Activated naive CD4-positive, alpha-beta T cell treated with anti-CD3 and anti-CD28 coated beads, Interleukin-2, amount 50 U/mL, for 24 hours (primary cell): ENCODE measurements around the gene PIK3R5.

Experiments
- H3K27ac Mint-ChIP-seq: one replicate; pipeline ENCODE4 v1.8.0; 2021; ENCODE audit warnings: mild to moderate bottlenecking, mixed read lengths
- H3K27me3 Mint-ChIP-seq: one replicate; pipeline ENCODE4 v1.8.0; 2021; ENCODE audit warnings: mixed read lengths
- H3K36me3 Mint-ChIP-seq: one replicate; pipeline ENCODE4 v1.8.0; 2021; ENCODE audit warnings: mixed read lengths
- H3K4me1 Mint-ChIP-seq: one replicate; pipeline ENCODE4 v1.8.0; 2021; ENCODE audit warnings: mixed read lengths
- H3K4me3 Mint-ChIP-seq: one replicate; pipeline ENCODE4 v1.8.0; 2021; ENCODE audit warnings: mild to moderate bottlenecking, mixed read lengths
- H3K9me3 Mint-ChIP-seq: one replicate; pipeline ENCODE4 v1.8.0; 2021; ENCODE audit warnings: mixed read lengths

Gene PIK3R5

GRCh38 chr17:8947201-8947600, 18.3 kb downstream of the PIK3R5 start:
- Mint-ChIP-seq H3K4me3 (peak overlapping the region; percentile 34), H3K9me3 (peaks cover 5% of the 10 kb centered on the region), H3K27ac (peak overlapping the region; percentile 73), H3K27me3 (no peaks in the 10 kb centered on the region), H3K36me3 (peaks cover 32% of the 10 kb centered on the region), H3K4me1 (peaks cover 92% of the 10 kb centered on the region)

GRCh38 chr17:8946476-8946875, 19.0 kb downstream of the PIK3R5 start:
- H3K36me3 Mint-ChIP-seq: peaks cover 28% of the 10 kb centered on the region
- no peaks in the 10 kb centered on the region for H3K27me3 Mint-ChIP-seq
- H3K9me3 Mint-ChIP-seq: peaks cover 5% of the 10 kb centered on the region
- H3K4me3 Mint-ChIP-seq: no peak overlapping the region
- peak overlapping the region; percentile 73 for H3K27ac Mint-ChIP-seq
- H3K4me1 Mint-ChIP-seq: peaks cover 92% of the 10 kb centered on the region

- H3K4me1 Mint-ChIP-seq: peaks cover 92% of the 10 kb centered on the region
- H3K4me3 Mint-ChIP-seq: no peak overlapping the region
- peak overlapping the region; percentile 66 for H3K27ac Mint-ChIP-seq
- H3K36me3 Mint-ChIP-seq: peaks cover 24% of the 10 kb centered on the region
- H3K27me3 Mint-ChIP-seq: no peaks in the 10 kb centered on the region
- H3K9me3 Mint-ChIP-seq: peaks cover 5% of the 10 kb centered on the region
These were observed 19.4 kb downstream of the PIK3R5 start for GRCh38 chr17:8946071-8946470.

- H3K4me1 Mint-ChIP-seq: peaks cover 92% of the 10 kb centered on the region
- peaks cover 5% of the 10 kb centered on the region for H3K9me3 Mint-ChIP-seq
- H3K4me3 Mint-ChIP-seq: no peak overlapping the region
- H3K27me3 Mint-ChIP-seq: no peaks in the 10 kb centered on the region
- peaks cover 21% of the 10 kb centered on the region for H3K36me3 Mint-ChIP-seq
- H3K27ac Mint-ChIP-seq: no peak overlapping the region
These were observed 20.8 kb downstream of the PIK3R5 start for GRCh38 chr17:8944748-8945147.

GRCh38 chr17:8944083-8944482, 21.4 kb downstream of the PIK3R5 start:
- Mint-ChIP-seq H3K27me3 (no peaks in the 10 kb centered on the region), H3K36me3 (peaks cover 23% of the 10 kb centered on the region), H3K4me3 (no peak overlapping the region), H3K4me1 (peaks cover 93% of the 10 kb centered on the region), H3K9me3 (peaks cover 5% of the 10 kb centered on the region), H3K27ac (peak overlapping the region; percentile 27)

- peaks cover 9% of the 10 kb centered on the region for H3K9me3 Mint-ChIP-seq
- H3K4me3 Mint-ChIP-seq: peak overlapping the region; percentile 81
- H3K27me3 Mint-ChIP-seq: no peaks in the 10 kb centered on the region
- H3K36me3 Mint-ChIP-seq: peaks cover 22% of the 10 kb centered on the region
- H3K27ac Mint-ChIP-seq: peak overlapping the region; percentile 68
- peaks cover 92% of the 10 kb centered on the region for H3K4me1 Mint-ChIP-seq
These were observed 23.4 kb downstream of the PIK3R5 start for GRCh38 chr17:8941980-8942622.

GRCh38 chr17:8941520-8941919, 24.0 kb downstream of the PIK3R5 start:
- H3K36me3 Mint-ChIP-seq: peaks cover 20% of the 10 kb centered on the region
- H3K27me3 Mint-ChIP-seq: no peaks in the 10 kb centered on the region
- peaks cover 91% of the 10 kb centered on the region for H3K4me1 Mint-ChIP-seq
- H3K9me3 Mint-ChIP-seq: peaks cover 9% of the 10 kb centered on the region
- H3K4me3 Mint-ChIP-seq: peak overlapping the region; percentile 81
- peak overlapping the region; percentile 98 for H3K27ac Mint-ChIP-seq

- Mint-ChIP-seq H3K4me3 (peak overlapping the region; percentile 81), H3K27me3 (no peaks in the 10 kb centered on the region), H3K27ac (peak overlapping the region; percentile 98), H3K36me3 (peaks cover 24% of the 10 kb centered on the region), H3K4me1 (peaks cover 91% of the 10 kb centered on the region), H3K9me3 (peaks cover 9% of the 10 kb centered on the region)
These were observed 24.5 kb downstream of the PIK3R5 start for GRCh38 chr17:8940866-8941471.

GRCh38 chr17:8939496-8940334, 25.8 kb downstream of the PIK3R5 start:
- Mint-ChIP-seq H3K27me3 (no peaks in the 10 kb centered on the region), H3K27ac (peak overlapping the region; percentile 98), H3K9me3 (peaks cover 13% of the 10 kb centered on the region), H3K4me3 (peak overlapping the region; percentile 72), H3K36me3 (peaks cover 23% of the 10 kb centered on the region), H3K4me1 (peaks cover 90% of the 10 kb centered on the region)

- peaks cover 90% of the 10 kb centered on the region for H3K4me1 Mint-ChIP-seq
- H3K27me3 Mint-ChIP-seq: no peaks in the 10 kb centered on the region
- peak overlapping the region; percentile 98 for H3K27ac Mint-ChIP-seq
- H3K4me3 Mint-ChIP-seq: peak overlapping the region; percentile 72
- peaks cover 10% of the 10 kb centered on the region for H3K9me3 Mint-ChIP-seq
- H3K36me3 Mint-ChIP-seq: peaks cover 20% of the 10 kb centered on the region
These were observed 26.6 kb downstream of the PIK3R5 start for GRCh38 chr17:8938933-8939332.

GRCh38 chr17:8935191-8935590, 30.3 kb downstream of the PIK3R5 start:
- H3K36me3 Mint-ChIP-seq: peaks cover 33% of the 10 kb centered on the region
- peaks cover 19% of the 10 kb centered on the region for H3K9me3 Mint-ChIP-seq
- H3K27me3 Mint-ChIP-seq: no peaks in the 10 kb centered on the region
- peak overlapping the region; percentile 73 for H3K4me3 Mint-ChIP-seq
- H3K4me1 Mint-ChIP-seq: peaks cover 88% of the 10 kb centered on the region
- H3K27ac Mint-ChIP-seq: peak overlapping the region; percentile 89

- no peaks in the 10 kb centered on the region for H3K27me3 Mint-ChIP-seq
- peaks cover 41% of the 10 kb centered on the region for H3K36me3 Mint-ChIP-seq
- H3K27ac Mint-ChIP-seq: peak overlapping the region; percentile 89
- peaks cover 28% of the 10 kb centered on the region for H3K9me3 Mint-ChIP-seq
- H3K4me1 Mint-ChIP-seq: peaks cover 88% of the 10 kb centered on the region
- H3K4me3 Mint-ChIP-seq: peak overlapping the region; percentile 73
These were observed 31.2 kb downstream of the PIK3R5 start for GRCh38 chr17:8934346-8934745.

- H3K4me1 Mint-ChIP-seq: peaks cover 57% of the 10 kb centered on the region
- peaks cover 36% of the 10 kb centered on the region for H3K9me3 Mint-ChIP-seq
- no peak overlapping the region for H3K4me3 Mint-ChIP-seq
- H3K27me3 Mint-ChIP-seq: no peaks in the 10 kb centered on the region
- H3K36me3 Mint-ChIP-seq: peaks cover 48% of the 10 kb centered on the region
- peak overlapping the region; percentile 17 for H3K27ac Mint-ChIP-seq
These were observed 34.9 kb downstream of the PIK3R5 start for GRCh38 chr17:8930649-8931048.

DNA sequence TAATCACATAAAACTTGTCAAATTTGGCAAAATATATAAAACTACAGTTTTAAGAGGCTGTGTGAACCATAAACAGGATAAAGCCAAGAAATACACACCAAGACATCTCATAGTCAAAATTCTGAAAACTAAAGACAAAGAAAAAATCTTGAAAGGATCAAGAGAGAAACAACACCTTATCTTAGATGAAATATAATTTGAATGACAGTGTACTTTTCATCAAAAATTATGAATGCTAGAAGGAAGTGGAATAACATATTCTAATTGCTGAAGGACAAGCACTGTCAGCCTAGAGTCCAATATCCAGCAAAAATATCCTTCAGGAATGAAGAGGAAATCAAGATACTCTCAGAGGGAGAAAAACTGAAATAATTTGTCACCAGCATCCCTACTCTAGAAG, 37.2 kb downstream of the PIK3R5 start:
- Mint-ChIP-seq H3K4me3 (no peak overlapping the region), H3K27me3 (no peaks in the 10 kb centered on the region), H3K9me3 (peaks cover 32% of the 10 kb centered on the region), H3K36me3 (peaks cover 42% of the 10 kb centered on the region), H3K4me1 (peaks cover 34% of the 10 kb centered on the region), H3K27ac (no peak overlapping the region)

DNA sequence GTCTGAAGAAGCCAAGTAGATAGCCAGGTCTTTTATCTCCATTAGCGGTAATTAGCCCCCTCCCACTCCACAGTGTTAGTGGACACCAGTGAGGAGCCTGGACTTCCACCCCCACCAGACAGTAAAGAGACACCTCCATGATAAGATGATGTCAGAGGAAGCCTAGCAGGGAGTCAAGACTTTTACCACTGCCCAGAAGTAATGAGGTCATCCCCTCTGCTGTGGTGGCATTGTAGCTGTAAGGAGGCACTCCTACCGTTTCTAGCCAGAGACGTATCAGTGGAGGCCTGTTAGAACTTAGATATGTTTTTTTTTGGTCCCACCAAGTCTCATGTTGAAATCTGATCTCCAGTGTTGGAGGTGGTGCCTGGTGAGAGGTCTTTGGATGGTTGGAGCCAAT, 38.1 kb downstream of the PIK3R5 start:
- Mint-ChIP-seq H3K27ac (no peak overlapping the region), H3K4me1 (peaks cover 31% of the 10 kb centered on the region), H3K4me3 (no peak overlapping the region), H3K9me3 (peaks cover 35% of the 10 kb centered on the region), H3K27me3 (no peaks in the 10 kb centered on the region), H3K36me3 (peaks cover 45% of the 10 kb centered on the region)

DNA sequence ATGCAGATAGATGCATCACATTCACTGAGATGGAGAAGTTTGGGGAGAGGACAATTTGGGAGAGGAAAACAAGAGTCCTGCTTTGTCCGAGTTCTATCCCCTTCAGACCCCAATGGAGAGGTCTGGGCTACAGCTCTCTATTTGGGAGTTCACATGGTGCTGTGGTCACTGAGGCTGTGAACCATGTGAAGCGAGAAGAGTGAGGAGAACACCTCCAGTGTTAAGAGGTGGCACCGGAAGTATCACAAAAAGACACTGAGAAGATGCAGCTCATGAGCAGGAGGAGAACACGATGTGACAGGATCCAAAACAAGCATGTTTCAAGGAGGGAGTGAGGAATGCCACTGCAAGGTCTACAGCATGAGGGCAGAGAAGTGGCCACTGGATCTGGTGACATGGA, 39.7 kb downstream of the PIK3R5 start:
- H3K27me3 Mint-ChIP-seq: no peaks in the 10 kb centered on the region
- H3K36me3 Mint-ChIP-seq: peaks cover 37% of the 10 kb centered on the region
- H3K27ac Mint-ChIP-seq: no peak overlapping the region
- no peak overlapping the region for H3K4me3 Mint-ChIP-seq
- peaks cover 27% of the 10 kb centered on the region for H3K9me3 Mint-ChIP-seq
- H3K4me1 Mint-ChIP-seq: peaks cover 26% of the 10 kb centered on the region
